ENCODE results near the gene TIMM17B. TPM values are rescaled to one million over a fixed set of nuclear protein-coding genes. Genes with fewer than 3 reads are reported as not detected.

The TIMM17B gene
- polyA plus RNA-seq, 4 donors: 38.7 to 58.2 (median 40.4) TPM

Other genes starting within 250 kb of the TIMM17B start
- 1 to 10 TPM; 2.5 to 4.3 (median 3.4) TPM for gene WAS, start 214.0 kb downstream of the TIMM17B start, polyA plus RNA-seq (ENCODE audit: insufficient read length in 4 of 4)
- 1 to 10 TPM; 6.0 to 7.8 (median 6.9) TPM for gene SUV39H1, start 201.0 kb downstream of the TIMM17B start, polyA plus RNA-seq (ENCODE audit: insufficient read length in 4 of 4)
- 1 to 10 TPM; 1.5 to 2.4 (median 1.7) TPM for gene GLOD5, start 136.0 kb downstream of the TIMM17B start, polyA plus RNA-seq (ENCODE audit: insufficient read length in 4 of 4)
- gene GATA1, start 111.2 kb downstream of the TIMM17B start, polyA plus RNA-seq (ENCODE audit: insufficient read length in 4 of 4): 1 to 10 TPM in 1 of 4 donors, under 1 TPM in 3; 0.53 to 1.0 (median 0.72) TPM
- 100 to 1,000 TPM; 158 to 174 (median 167) TPM for gene HDAC6, start 95.7 kb downstream of the TIMM17B start, polyA plus RNA-seq (ENCODE audit: insufficient read length in 4 of 4)
- under 1 TPM in 3 of 4 donors, not detected in 1; 0.04 to 0.21 (median 0.17) TPM for gene ERAS, start 71.3 kb downstream of the TIMM17B start, polyA plus RNA-seq (ENCODE audit: insufficient read length in 4 of 4)
- 10 to 100 TPM in 2 of 4 donors, 1 to 10 TPM in 2; 6.0 to 20.2 (median 11.3) TPM for gene PCSK1N, start 62.2 kb downstream of the TIMM17B start, polyA plus RNA-seq (ENCODE audit: insufficient read length in 4 of 4)
- gene PQBP1, start 162 bp upstream of the TIMM17B start, polyA plus RNA-seq (ENCODE audit: insufficient read length in 4 of 4): 10 to 100 TPM; 72.7 to 85.3 (median 77.8) TPM
- 10 to 100 TPM; 34.2 to 36.6 (median 35.9) TPM for gene SLC35A2, start 13.9 kb upstream of the TIMM17B start, polyA plus RNA-seq (ENCODE audit: insufficient read length in 4 of 4)
- 1 to 10 TPM; 5.9 to 7.7 (median 7.4) TPM for gene PIM2, start 21.3 kb upstream of the TIMM17B start, polyA plus RNA-seq (ENCODE audit: insufficient read length in 4 of 4)
- gene OTUD5, start 59.8 kb upstream of the TIMM17B start, polyA plus RNA-seq (ENCODE audit: insufficient read length in 4 of 4): 10 to 100 TPM; 60.6 to 66.9 (median 64.5) TPM
- 1 to 10 TPM; 2.5 to 4.1 (median 2.9) TPM for gene KCND1, start 74.1 kb upstream of the TIMM17B start, polyA plus RNA-seq (ENCODE audit: insufficient read length in 4 of 4)
- 10 to 100 TPM; 42.5 to 56.1 (median 48.4) TPM for gene GRIPAP1, start 104.5 kb upstream of the TIMM17B start, polyA plus RNA-seq (ENCODE audit: insufficient read length in 4 of 4)
- gene TFE3, start 145.6 kb upstream of the TIMM17B start, polyA plus RNA-seq (ENCODE audit: insufficient read length in 4 of 4): 10 to 100 TPM; 28.7 to 32.8 (median 30.6) TPM
- gene CCDC120, start 161.2 kb upstream of the TIMM17B start, polyA plus RNA-seq (ENCODE audit: insufficient read length in 4 of 4): 10 to 100 TPM; 10.2 to 12.7 (median 11.2) TPM
- 10 to 100 TPM; 37.1 to 47.1 (median 42.3) TPM for gene PRAF2, start 176.2 kb upstream of the TIMM17B start, polyA plus RNA-seq (ENCODE audit: insufficient read length in 4 of 4)
- gene WDR45, start 182.1 kb upstream of the TIMM17B start, polyA plus RNA-seq (ENCODE audit: insufficient read length in 4 of 4): 10 to 100 TPM; 54.1 to 57.3 (median 55.3) TPM
- 10 to 100 TPM; 21.4 to 28.3 (median 24.5) TPM for gene GPKOW, start 226.0 kb upstream of the TIMM17B start, polyA plus RNA-seq (ENCODE audit: insufficient read length in 4 of 4)